Stimulated activated CD4-positive, alpha-beta T cell treated with anti-CD3 and anti-CD28 coated beads, Interleukin-1b, Interleukin-23, amount 100 ng/mL, for 1 hour (primary cell): Measurements from ENCODE around the gene BHLHE41.
A peak's percentile ranks its signal among the peaks of the same experiment; 100 is the strongest.

Experiments used
- DNase-seq, 2 donors: peaks; one replicate each; pipeline ENCODE4 v3.0.0-alpha.2; 2020; ENCODE audit warnings: low read depth in 2 of 2

Gene BHLHE41

DNA sequence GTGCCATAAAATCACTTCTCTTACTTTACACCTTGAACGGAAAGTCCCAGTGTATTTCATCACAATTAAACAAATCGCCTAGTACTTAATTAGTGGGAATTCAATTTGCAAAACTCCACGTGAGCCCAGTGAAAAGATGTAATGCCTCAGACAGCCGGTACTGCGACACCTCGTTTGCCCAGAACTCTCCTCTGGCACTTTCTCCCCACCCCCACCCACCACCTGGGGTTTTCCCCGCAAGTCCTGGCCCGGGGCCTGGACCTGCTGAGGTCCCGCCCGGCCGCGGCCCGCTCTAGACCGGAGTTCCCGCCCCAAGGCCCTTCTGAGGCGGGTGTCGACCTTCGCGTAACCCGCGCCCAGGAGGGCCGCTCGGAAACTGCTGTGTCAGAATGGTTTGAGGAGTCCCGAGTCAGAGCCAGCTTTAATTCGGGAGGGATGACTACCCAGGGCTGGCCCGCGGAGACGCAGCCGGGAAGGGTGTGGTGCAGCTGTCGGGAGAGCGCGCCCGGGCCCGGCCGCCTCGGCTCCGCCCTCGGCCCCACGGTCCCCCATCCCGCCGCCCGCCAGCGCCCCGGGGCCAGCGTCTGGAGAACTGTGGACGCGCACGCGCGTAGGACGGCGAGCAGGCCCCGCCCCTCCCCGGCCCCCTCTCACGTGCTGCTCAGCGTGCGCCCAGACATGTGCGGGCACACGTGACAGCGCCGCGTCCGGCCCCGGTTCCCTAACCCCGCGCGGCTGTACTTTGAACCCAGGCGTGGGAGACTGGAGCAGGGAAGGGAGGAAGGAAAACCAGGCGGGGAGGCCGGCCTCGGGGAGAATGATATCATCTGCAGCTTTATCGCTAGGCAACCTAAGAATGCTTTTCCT is 10.8 kb downstream of the BHLHE41 start:
- DNase-seq = peak; percentile 29 to 63

DNA sequence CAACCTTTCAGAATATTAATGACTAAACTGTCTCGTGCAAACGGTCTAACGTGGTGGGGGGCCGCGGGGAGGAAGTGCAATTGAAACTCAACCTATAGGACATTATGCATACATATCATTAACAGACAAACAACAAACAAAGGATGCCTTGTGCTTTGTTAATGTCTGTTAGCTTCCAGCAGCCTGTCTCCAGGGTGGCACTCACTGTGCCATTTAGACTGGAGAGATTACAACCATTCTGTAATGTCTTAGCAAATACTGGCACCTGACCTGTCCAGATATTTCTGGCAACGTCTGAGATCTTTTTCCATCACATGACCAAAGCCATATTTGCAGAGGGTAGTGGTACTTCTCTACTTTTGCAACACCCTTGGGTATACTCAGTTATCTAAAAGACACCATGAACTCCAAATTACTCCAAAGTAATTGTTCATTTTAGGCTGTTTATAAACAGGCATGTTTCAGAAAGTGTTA is 11.6 kb downstream of the BHLHE41 start:
- DNase-seq = no peak

DNA sequence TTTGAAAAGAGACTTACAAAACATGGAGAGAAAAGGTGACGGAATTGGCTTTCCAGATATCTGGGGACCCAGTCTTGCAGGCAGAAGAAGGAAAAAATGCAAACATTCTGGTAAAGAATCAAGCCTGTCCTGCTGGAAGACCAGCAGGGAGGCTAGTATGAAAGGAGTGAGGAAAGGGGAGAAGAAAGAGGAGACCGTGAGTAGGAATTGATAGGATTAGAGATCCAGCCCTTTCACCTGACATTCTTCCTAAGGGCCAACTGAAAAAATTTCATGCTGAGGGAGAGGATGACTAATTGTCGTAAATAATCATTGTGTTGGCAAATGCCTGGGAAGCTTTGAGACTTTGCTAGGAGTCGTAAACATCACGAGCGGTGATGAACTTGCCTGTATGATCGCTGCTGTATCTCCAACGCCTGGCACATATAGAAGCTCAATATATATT is 12.1 kb downstream of the BHLHE41 start:
- DNase-seq = no peak

DNA sequence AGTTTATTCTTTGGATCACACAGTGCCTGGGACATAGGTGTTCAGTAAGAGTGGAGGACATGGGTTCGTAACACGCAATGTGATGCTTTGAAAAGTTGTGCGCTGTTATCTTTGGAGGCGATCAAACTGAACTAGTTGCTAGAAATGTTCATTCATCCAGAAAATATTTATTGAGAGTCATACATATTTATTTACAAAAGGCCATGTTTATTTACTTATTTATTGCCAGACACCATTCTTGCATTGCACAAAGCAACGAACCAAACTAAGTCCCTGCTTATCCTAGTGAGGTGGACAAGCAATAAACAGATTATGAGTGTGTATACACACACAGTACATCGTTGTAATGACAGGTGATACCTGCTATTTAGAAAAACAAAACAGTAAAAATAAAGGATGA is 12.6 kb downstream of the BHLHE41 start:
- no peak for DNase-seq

DNA sequence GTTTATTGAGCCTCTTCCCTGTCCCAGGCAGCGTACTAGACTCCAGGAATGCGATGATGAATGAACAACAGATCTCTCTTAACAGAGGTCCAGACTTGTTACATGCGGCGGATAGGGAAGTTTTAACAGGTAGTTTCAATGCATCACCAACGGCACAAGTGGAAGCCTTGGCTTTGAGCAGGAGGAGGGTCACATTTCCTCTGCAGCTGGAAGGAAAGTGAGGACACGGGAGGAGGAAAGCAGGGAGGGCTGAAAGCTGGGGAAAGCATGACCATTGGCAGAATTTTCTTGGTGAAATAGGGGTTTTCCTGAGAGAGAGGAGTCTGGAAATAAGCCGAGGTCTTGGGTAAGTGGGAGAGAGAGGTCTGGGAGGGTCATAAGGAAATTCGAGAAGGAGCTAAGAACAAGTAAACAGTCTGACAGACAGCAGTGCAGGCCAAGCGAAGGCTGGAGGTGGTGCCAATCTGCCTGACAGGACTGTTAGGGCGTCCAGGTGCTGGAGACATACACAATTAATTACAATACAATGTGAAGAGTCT is 15.4 kb downstream of the BHLHE41 start:
- DNase-seq = no peak

DNA sequence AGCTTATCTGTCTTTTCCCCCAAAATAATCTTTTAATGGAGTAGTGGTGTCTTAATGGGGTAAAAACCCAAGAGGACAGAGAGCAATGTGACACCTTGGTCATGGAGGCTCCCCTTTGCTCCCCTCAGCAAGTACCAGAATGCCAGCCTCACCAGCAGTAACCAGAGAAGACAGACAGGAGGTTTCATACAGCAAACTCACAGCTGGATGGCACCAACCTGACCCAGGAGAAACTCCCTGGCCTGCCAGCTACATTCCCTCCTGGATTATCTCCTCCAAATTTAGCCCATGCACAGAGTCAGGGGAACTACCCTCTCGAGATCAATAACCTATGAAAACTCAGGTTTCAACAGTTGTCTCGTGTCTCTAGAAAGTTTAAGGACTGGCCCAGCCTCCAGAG is 15.9 kb downstream of the BHLHE41 start:
- DNase-seq = no peak

DNA sequence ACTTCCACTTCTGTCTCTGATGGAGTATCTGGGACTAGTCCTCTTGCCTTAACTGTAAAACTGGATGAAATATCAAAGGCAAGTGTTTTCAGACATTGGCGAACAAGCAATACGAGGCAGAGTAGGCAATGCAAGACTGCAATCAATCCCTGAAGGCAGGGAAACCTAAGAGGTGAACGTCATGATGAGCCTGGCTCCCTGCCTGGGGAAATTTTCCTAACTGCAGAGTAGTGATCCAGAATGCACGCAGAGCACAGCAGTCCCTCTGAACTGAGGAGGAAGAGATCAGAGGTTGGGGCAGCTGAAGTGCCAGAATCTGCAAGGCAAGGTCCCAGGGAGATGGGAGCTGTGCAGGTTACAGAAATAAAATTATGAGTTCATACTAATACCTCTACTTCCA is 18.5 kb downstream of the BHLHE41 start:
- DNase-seq = no peak

DNA sequence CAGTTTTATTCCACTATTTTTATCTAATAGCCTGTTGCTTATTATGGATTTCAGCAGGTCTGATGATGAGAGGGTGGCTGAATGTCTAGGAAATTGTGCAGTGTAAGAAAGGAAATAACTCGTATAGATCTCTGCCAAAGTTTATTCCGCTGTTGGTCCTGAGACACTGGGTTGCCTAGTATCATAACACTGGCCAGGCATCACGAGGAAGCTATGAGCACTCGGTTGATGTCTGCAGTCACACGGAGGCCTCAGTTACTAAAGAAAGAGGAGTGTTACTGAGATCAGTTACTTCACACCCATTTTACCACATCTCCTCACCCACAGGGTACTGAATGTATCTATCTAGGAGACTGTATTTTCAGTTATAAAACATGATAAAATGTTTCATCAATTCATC is 21.9 kb downstream of the BHLHE41 start:
- DNase-seq = no peak

DNA sequence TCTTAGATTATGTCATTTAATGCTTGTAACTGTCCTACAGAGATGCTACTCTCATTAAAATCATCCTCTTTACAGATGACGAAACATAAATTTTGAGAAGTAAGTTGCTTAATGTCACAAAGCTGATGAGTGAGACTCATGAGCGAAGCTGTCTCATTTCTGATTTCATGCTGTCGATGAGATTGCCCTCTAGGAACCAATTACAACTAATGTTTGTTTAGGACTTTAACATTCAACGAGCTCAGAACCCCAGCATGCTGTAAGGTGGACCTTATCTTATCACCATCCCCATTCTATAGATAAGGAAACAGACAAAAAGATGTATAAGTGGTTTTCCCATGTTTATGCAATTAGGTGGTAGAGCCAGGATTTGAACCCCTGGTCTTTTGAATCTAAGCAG is 23.1 kb downstream of the BHLHE41 start:
- DNase-seq = no peak

DNA sequence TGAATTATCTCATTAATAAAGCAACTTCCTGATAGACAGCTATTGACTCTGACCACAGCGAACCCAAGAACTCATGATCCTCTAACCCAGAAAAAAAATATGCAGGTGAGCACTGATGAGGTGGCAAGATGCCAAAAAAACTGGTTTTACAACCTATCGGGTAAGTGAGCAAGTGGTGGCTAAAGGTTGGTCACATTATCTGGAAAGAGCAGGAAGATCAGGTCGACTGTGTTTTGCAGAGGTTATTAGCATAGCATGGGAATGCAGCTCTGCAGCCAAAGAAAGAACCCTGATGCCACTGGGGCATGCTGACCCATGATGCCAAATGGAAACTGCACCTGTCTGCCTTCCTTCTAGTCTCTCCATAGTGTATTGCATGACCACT is 23.5 kb downstream of the BHLHE41 start:
- no peak for DNase-seq

DNA sequence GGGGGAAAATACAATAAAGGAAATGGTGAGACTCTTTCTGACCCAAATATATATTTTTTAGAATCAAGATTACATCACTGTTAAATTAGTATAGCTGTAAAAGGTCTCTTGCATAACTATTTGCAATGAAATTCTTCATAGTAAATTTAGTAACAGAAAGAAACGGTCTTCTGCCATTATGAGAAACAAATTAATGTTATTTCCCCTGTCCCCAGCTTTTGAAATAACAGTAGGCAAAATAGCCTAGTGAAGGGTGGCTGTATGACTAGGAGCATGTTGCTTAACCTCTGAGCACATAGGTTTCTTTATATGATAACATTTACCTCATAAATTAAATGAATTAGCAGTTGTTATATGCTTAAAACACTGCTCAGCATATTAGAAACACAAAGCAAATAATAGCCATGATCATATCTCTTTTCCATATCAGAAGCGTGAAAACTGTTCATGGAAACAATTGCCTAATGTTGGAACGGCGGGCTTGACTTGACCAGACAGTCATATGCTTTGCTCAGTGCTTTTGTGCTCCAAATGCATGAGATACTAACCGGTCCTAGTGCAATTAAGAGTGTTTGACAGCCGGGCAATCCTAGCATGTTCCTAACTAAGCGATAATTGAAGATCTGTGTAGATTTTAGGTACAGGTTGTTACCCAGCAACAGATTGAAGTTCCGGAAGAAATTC is 24.0 kb downstream of the BHLHE41 start:
- DNase-seq = no peak

DNA sequence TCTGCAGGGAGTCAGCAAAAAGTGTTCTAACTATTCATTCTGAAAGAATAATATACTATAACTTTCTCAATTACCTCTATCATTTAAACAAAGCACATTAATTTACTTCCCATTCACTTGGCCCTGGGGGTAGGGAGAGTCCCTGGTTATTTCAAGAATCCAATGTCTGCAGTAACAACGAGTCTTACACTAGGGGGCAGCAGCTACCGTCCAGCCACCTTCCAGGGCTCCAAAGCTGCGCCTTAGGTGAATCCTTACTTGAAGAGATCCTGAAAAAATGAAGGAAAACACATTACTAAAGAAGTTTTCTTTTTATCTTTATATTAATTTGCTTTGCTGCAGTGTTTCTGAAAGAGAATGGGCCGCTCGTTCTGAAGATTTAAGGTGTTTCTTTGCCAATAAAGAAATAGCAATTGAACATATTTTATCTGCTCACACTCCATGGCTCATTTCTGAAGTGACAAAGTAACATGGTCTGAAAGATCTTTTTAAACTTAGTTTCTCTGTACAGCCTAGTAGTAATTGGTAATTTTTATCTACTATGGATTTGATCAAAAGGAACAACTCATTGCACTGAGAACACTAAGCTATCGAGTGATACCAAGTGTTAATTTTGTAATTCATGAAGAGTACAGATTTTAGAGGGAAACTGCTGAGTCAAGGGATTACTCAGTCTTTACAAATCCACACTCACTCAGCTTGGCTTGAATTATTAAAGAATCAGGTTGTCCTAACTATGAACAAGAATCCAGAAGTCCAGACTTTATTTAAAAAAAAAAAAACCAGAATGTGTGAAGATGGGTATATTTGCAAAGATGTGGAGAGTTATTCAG is 27.6 kb downstream of the BHLHE41 start:
- peak in 1 of 2 donors; percentile 21 for DNase-seq

DNA sequence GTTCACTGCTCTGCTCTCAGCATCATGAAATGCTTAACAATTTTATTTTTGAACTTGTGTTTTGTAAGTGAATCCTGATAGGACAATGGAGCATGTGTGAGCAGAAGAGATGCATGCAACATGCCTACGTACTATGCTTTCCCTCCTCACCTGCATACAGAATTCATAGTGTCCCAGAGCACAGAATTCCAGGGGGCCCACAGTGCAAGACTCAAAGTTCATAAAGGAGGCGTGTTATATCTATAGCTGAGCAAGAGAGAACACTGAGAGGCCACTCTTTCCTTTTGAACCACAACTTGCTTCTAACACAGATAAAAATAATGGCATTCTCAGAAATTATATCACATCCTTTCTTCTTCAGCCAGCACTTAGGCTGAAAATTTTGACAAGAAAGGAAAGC is 28.8 kb downstream of the BHLHE41 start:
- DNase-seq = no peak

DNA sequence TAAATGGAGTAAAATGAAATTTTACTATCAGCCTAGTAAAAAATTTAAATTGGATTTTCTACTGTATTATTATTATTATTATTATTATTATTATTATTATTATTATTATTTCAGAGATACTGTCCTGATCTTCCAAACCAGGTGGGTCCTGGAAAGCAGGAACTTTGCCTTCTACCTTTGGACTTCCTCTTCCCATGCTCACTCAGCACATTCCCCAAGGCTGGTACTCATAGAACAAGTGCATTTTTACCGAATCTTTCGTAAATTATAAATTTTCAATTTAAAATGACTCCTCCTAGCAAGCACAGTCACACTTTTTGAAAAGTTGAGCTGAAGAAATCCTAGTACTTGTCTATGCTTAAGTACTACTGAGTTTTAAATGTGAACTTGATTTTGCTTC is 29.7 kb downstream of the BHLHE41 start:
- DNase-seq = no peak

DNA sequence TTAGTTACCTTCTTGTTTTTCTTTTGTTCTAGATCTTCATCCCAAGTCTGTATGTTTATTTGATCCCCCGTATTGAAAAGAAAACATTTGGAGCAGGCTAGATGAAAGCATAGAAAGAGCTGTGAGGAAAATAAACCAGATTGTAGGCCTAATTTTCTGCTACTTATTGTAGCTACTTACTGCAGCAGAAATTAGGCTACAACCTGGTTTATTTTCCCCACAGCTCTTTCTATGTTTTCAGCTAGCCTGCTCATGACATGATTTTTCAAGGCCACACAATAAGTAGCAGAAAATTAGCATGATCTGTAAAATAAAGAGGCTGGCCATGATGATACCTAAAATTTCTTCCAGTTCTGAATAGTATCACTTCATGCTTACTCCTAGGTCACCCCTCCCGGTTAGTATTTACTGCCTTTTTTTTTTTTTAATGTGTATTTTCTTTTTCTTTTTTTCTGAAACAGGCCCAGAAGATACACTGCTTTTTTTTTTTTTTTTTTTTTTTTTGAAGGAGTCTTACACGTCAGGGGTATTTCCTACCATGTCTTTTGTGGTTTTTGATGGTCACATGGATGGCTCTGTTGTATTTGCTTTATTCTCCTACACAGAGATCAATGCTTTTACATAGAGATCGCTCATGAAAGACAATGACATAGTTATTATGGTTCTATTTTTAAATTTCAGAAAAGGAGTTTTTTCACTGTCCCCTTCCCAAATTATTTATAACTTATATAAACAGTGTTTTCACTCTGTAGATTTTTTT is 32.3 kb downstream of the BHLHE41 start:
- DNase-seq = no peak

DNA sequence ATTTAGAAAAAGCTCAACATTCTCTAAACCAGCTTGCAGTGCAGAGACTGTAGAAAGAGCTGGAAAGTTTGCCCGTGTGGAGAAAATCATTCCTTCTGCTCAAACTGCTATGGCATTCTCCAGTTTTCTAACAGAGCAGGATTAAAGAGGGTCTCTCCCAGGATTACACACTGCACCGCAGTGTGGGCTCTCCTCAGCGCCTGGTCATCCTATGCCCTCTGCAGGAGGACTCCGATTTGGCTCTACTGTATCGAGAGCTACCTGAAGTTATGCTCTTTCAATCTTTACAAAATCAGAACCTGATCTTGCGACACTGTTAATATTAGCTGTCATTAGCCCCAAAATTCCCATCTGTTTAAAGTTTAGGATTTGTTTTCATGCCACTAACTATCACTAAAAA is 33.0 kb downstream of the BHLHE41 start:
- DNase-seq = no peak

DNA sequence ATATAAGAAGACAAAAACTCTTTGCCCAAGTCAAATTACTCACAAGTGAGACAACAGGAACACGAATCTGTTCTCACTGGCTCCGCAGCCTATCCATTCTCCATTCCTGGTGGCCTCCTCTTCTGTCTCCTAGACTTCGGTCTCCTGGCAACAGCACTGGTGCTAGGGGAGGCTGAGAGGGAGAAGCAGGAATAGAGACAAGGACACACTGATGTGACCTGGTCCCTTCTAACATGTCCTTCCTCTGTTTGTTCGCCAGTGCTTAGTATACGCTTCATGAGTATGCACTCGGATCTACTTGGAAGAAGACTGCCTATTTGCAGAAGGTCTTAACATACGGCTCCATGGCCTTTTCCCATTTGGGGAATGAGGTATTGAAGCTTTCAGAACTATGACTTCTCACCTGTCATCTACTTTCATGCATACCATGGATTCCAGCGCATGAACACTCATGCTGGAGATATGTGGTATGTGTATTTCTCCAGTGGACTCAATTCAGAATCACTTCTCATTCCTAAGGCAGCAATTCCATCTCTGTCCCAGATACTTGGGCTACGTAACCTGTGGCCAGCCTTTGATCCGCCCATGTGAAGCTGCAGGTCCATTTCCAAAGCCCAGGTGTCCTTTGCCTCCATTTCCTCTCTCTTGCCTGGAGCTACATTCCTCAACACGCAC is 33.9 kb downstream of the BHLHE41 start:
- DNase-seq = no peak

DNA sequence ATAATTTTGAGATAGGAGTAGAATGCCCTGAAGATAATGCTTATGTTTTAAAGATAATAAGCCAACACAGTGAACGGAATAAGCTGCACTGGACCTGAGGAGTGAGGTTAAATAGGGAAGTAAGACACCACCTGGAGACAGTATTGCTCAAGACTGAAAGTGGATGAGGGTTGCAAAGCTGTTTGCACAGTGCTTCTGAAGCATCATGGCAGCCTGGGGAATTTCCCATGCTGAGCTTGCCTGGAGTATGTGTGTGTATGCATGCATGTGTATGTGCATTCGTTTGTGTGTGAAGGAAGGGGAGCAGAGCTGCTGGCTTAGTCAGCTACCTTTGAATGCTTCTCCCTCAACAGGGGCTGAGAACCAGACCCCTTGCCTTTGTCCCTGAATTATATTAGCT is 35.8 kb downstream of the BHLHE41 start:
- DNase-seq = no peak

DNA sequence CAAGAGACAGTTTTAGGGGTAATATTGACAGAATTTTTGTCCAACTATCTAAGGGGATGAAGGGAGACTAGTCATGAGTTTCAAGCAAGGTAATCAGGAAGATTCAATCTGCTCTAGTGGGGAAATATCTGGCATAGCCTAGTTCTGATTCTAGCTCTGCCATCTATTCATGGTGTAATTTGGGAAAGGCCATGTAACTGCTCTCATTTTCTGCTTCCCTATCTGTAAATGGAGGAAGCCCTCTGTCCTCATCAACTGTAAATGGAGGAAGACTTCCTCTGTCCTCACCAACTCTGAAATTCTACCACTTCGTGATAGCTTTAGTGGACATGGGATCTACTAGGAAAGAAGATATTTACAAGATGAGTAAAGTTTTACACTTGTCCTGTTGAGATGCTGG is 37.9 kb downstream of the BHLHE41 start:
- DNase-seq = no peak

DNA sequence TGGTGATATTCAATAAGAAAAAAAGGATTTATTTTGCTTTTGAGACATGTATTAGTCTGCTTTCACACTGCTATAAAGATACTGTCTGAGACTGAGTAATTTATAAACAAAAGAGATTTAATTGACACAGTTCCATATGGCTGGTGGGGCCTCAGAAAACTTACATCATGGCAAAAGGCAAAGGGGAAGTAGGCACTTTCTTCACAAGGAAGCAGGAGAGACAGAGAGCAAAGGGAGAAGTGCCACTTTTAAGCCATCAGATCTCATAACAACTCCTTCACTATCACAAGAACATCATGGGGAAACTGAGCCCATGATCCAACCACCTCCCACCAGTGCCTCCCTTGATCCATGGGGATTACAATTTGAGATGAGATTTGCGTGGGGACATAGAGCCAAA is 43.9 kb downstream of the BHLHE41 start:
- no peak for DNase-seq
